ENCODE data around the gene MRPS30. TPM values are rescaled to one million over a fixed set of nuclear protein-coding genes. Genes with fewer than 3 reads are reported as not detected.
A peak's percentile ranks its signal among the peaks of the same experiment; 100 is the strongest.

The MRPS30 gene
- total and polyA plus RNA-seq, 2 of the 13 experiments (the other 11 are each of a cell fraction or from before 2014, with no cell fraction given) = 36.4 to 67.6 TPM

GRCh38 chr5:44797841-44798240 lies 10.9 kb upstream of the MRPS30 start (continued):
- no peak for TF ChIP-seq IKZF5 (CRISPR knock-in tag; IDR thresholded peaks at IDR 0.05)
- TF ChIP-seq MAFF (IDR thresholded peaks at IDR 0.05; ENCODE audit: low read depth, low read length) = no peak
- no peak for TF ChIP-seq SIN3A (IDR thresholded peaks at IDR 0.05; ENCODE audit: borderline replicate concordance, low read depth, low read length)
- no peak for TF ChIP-seq ZSCAN31 (CRISPR knock-in tag; IDR thresholded peaks at IDR 0.05; ENCODE audit: low read depth)
- no peak for TF ChIP-seq FOXP4 (CRISPR knock-in tag; IDR thresholded peaks at IDR 0.05)

- no peaks in the 10 kb centered on the region for H4K20me1 ChIP-seq (ENCODE audit: insufficient read depth, low read length)
- BruUV-seq (replicated peaks) = no TSS peak
- no peak overlapping the region for H2AFZ ChIP-seq (ENCODE audit: low read length)
- CTCF ChIA-PET (ENCODE audit: low intra/inter-chr PET ratio, low total read pairs) = no interaction called here
- no peaks in the 10 kb centered on the region for H3K4me1 ChIP-seq (ENCODE audit: insufficient read depth, low read length)
- intact Hi-C loops (cut with micrococcal nuclease; ENCODE audit: unreplicated experiment) (loop anchor here (10.0 kb wide), 1 partner anchor 807 kb away; no protein-coding TSS in a partner anchor), in situ Hi-C loops (cut with HindIII; ENCODE audit: extremely low pct_ligation_motif_present, low pct_unique_long_range_greater_than_20kb) (no loop called here)
- H3K27ac ChIP-seq (ENCODE audit: extremely low read length, insufficient read depth, low read length) = no peak overlapping the region
- H3K4me3 ChIP-seq (replicated peaks in 1 of 3; ENCODE audit: insufficient read depth in 1 of 3, low read depth in 2 of 3, low read length in 3 of 3) = no peak overlapping the region
- FAIRE-seq = no peak
- no peak for ATAC-seq
- WGBS (ENCODE audit: low lambda C conversion rate) = 78% methylated on average over 1 of the region's 1 CpG
- H3K9ac ChIP-seq (ENCODE audit: insufficient read depth, low read depth, low read length) = no peak overlapping the region
- no peak for DNase-seq (ENCODE audit: low spot score)
- no peaks in the 10 kb centered on the region for H3K36me3 ChIP-seq (replicated peaks in 1 of 2; ENCODE audit: control insufficient read depth in 1 of 2, insufficient read depth in 2 of 2, low read length in 2 of 2)
- no peaks in the 10 kb centered on the region for H3K79me2 ChIP-seq (ENCODE audit: insufficient read depth, low read length)
- no peak overlapping the region for H3K4me2 ChIP-seq (ENCODE audit: low read depth, low read length)
- H3K9me3 ChIP-seq (ENCODE audit: low read length) = no peaks in the 10 kb centered on the region; the same call in 1 of the 2 replicates
- H3K27me3 ChIP-seq (ENCODE audit: control insufficient read depth in 1 of 2, insufficient read depth in 2 of 2, low read length in 2 of 2) = no peaks in the 10 kb centered on the region
- POLR2A ChIA-PET = no interaction called here
- TF ChIP-seq BCL6 (CRISPR knock-in tag; IDR thresholded peaks at IDR 0.05) (no peak), TCF7L2 (IDR thresholded peaks at IDR 0.05; ENCODE audit: low read depth, low read length) (no peak), ZSCAN5A (CRISPR knock-in tag; IDR thresholded peaks at IDR 0.05; ENCODE audit: borderline replicate concordance) (no peak), ZNF570 (CRISPR knock-in tag; IDR thresholded peaks at IDR 0.05; ENCODE audit: borderline replicate concordance) (no peak), DRAP1 (CRISPR knock-in tag; IDR thresholded peaks at IDR 0.05) (no peak), CEBPB (IDR thresholded peaks at IDR 0.05; ENCODE audit: borderline replicate concordance, low read depth, low read length) (peak; percentile 71; the same call in 1 of the 2 replicates), ZNF841 (CRISPR knock-in tag; IDR thresholded peaks at IDR 0.05; ENCODE audit: borderline replicate concordance) (no peak), FOXP1 (IDR thresholded peaks at IDR 0.05) (no peak), FOXP1 (CRISPR knock-in tag; IDR thresholded peaks at IDR 0.05) (no peak), ZNF496 (CRISPR knock-in tag; IDR thresholded peaks at IDR 0.05; ENCODE audit: insufficient replicate concordance) (no peak)
Measured at GRCh38 chr5:44801992-44802391, 6.8 kb upstream of the MRPS30 start.

Data from HepG2 (cell line).